Measurements from ENCODE around the gene ANK2. TPM values are rescaled to one million over a fixed set of nuclear protein-coding genes. Genes with fewer than 3 reads are reported as not detected.

ANK2 gene
- total RNA-seq, 1 experiment from 2014 or later, result 5.6 TPM

DNA sequence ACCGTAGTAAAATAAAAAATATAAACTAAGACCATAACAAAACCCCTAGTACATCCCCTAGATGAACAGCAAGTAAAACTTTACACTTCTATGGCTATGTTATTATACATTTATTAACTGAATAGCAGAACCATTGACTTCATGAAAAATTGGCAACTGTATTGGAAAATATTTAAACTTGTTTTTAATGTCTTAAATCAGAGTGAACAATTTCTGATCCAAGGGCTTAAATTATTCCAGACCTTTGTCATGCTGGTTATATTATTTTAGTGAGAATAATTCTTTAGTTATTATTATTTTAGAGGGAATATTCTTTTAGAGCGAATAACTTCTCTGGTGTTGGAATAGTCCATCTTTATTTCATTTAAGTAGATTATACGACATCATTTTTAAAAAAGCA lies 265.0 kb downstream of the ANK2 start:
- H3K4me3 ChIP-seq, result no peak overlapping the region
- no peaks in the 10 kb centered on the region for H3K36me3 ChIP-seq
- H3K27me3 ChIP-seq, result no peaks in the 10 kb centered on the region
- DNase-seq, result no peak
- no peaks in the 10 kb centered on the region for H3K9me3 ChIP-seq

- no peaks in the 10 kb centered on the region for H3K27me3 ChIP-seq
- DNase-seq, result no peak
- no peaks in the 10 kb centered on the region for H3K9me3 ChIP-seq
- no peak overlapping the region for H3K4me3 ChIP-seq
- no peaks in the 10 kb centered on the region for H3K36me3 ChIP-seq
Observed at GRCh38 chr4:113316879-113317278, 267.4 kb downstream of the ANK2 start.

GRCh38 chr4:113317523-113317922 lies 268.1 kb downstream of the ANK2 start:
- H3K36me3 ChIP-seq, result no peaks in the 10 kb centered on the region
- no peak overlapping the region for H3K4me3 ChIP-seq

DNA sequence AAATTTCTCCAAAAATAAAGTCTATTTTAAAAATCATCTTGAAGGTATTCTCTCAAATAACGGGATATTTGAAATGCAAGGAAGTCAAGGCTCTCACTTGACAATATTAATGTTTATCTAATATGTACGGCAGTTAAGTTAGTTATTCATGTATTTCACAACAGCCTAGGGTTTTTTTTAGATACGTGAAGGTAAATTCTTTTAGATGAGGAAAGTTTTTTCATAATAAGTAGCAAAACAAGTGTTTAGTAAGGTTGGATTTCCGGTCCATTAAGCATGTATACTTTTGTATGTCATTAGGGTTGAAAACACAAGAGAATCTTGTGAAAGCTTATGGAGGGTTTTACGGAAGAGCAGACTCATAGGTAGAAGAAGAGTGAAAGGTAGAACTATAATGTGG lies 273.3 kb downstream of the ANK2 start:
- H3K9me3 ChIP-seq, result no peaks in the 10 kb centered on the region

More at GRCh38 chr4:113317523-113317922, 268.1 kb downstream of the ANK2 start:
- H3K27me3 ChIP-seq, result no peaks in the 10 kb centered on the region
- H3K9me3 ChIP-seq, result no peaks in the 10 kb centered on the region
- no peak for DNase-seq

DNA sequence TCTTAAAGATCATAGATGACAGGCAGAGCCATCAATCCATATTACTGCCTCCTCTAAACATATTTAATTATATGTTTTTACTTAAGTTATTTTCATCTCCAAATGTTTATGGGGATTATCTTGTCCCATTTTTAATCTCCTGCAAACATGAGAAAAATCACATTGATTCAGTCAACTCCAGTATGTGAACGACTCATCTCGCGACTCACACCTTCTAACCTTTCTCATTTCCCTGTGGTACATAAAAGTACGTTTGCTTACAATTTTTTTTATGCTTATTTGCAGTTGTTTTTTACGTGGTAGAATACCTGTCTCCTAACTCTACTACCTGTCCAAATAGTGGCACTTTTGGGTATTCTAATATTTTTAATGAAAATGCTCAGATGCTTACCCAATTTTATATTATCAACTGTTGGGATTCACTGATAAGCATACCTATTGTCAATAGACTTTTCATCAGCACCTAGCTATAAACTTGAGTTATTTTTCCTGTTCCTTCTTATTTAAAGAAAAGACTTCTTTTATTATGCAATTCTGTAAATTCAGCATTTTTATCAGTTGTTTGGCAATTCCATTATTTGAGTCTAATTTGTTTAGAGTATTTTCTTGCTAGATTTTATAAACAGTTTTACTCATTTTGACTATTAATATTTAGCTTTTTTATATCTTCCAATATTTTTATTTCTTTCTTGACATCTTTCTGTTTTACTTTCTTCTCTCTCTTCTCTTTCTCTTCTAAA lies 276.6 kb downstream of the ANK2 start:
- H3K27me3 ChIP-seq, result no peaks in the 10 kb centered on the region
- H3K36me3 ChIP-seq, result no peaks in the 10 kb centered on the region
- peak; percentile 4 for DNase-seq
- H3K4me3 ChIP-seq, result no peak overlapping the region
- no peaks in the 10 kb centered on the region for H3K9me3 ChIP-seq

More for the DNA sequence above, 273.3 kb downstream of the ANK2 start:
- no peak for DNase-seq
- Histone ChIP-seq H3K27me3 (no peaks in the 10 kb centered on the region), H3K36me3 (no peaks in the 10 kb centered on the region), H3K4me3 (no peak overlapping the region)

GRCh38 chr4:113327494-113327893 lies 278.0 kb downstream of the ANK2 start:
- no peaks in the 10 kb centered on the region for H3K36me3 ChIP-seq
- no peak for DNase-seq
- H3K9me3 ChIP-seq, result no peaks in the 10 kb centered on the region
- H3K27me3 ChIP-seq, result no peaks in the 10 kb centered on the region
- H3K4me3 ChIP-seq, result no peak overlapping the region

DNA sequence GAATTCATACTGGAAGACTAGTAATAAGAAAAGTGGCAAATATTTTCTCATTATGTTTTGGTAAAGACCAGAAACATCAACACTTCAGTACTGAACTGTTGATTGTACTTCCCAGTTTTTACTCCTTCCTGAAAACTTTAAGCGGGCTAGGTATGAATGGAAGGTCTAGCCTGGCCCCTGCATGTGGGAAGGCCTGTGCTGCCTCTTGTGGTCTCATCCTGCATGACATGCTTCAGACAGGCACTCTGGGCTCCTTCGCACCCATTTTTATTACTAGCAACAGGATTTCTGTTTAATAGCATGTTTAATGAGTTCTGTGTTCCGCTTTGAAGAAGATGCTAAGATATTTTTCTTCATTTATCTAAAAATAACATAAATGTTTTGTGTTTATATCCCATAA lies 279.1 kb downstream of the ANK2 start:
- DNase-seq, result no peak

GRCh38 chr4:113330200-113330599 lies 280.7 kb downstream of the ANK2 start:
- H3K36me3 ChIP-seq, result no peaks in the 10 kb centered on the region
- H3K9me3 ChIP-seq, result no peaks in the 10 kb centered on the region

More for the DNA sequence above, 279.1 kb downstream of the ANK2 start:
- no peak overlapping the region for H3K4me3 ChIP-seq
- no peaks in the 10 kb centered on the region for H3K9me3 ChIP-seq
- no peaks in the 10 kb centered on the region for H3K27me3 ChIP-seq
- H3K36me3 ChIP-seq, result no peaks in the 10 kb centered on the region

DNA sequence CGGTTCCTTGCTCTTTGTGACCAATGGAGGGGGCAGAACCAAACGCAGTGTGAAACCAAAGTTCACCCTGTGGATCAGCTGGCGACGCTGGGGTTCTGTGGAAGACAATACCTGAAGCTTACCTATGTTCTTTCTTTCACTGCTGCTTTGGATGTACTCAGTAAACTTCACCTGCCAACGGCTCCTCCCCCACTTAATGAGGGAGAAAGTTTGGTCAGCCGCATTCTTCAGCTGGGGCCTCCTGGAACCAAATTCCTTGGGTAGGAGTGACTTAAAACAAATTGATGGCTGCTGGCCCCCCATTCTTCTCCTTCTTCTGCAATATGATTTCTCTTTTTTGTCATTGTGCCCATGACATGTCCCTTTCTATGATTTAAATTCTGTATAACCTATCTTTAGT lies 282.4 kb downstream of the ANK2 start:
- no peaks in the 10 kb centered on the region for H3K27me3 ChIP-seq
- H3K36me3 ChIP-seq, result no peaks in the 10 kb centered on the region
- no peaks in the 10 kb centered on the region for H3K9me3 ChIP-seq
- no peak overlapping the region for H3K4me3 ChIP-seq
- DNase-seq, result no peak

More at GRCh38 chr4:113330200-113330599, 280.7 kb downstream of the ANK2 start:
- Histone ChIP-seq H3K27me3 (no peaks in the 10 kb centered on the region), H3K4me3 (no peak overlapping the region)
- no peak for DNase-seq

- Histone ChIP-seq H3K27me3 (no peaks in the 10 kb centered on the region), H3K9me3 (no peaks in the 10 kb centered on the region), H3K4me3 (no peak overlapping the region), H3K36me3 (no peaks in the 10 kb centered on the region)
- no peak for DNase-seq
Observed at GRCh38 chr4:113332701-113333100, 283.2 kb downstream of the ANK2 start.

DNA sequence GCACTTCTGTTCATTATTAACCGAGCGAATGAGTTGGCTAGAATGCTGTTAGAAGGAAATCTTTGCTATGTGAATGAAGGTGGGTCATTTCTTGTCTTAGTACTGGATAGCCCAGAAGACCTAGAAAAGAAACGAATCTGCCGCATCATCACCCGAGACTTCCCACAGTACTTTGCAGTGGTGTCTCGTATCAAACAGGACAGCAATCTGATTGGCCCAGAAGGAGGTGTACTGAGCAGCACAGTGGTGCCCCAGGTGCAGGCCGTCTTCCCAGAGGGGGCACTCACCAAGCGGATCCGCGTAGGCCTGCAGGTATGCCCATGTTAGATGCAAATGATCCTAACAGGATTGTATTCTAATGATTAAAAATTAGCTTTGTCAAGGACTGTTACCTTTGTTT lies 286.3 kb downstream of the ANK2 start:
- no peaks in the 10 kb centered on the region for H3K9me3 ChIP-seq
- no peaks in the 10 kb centered on the region for H3K36me3 ChIP-seq
- H3K4me3 ChIP-seq, result no peak overlapping the region
- no peaks in the 10 kb centered on the region for H3K27me3 ChIP-seq
- DNase-seq, result no peak

DNA sequence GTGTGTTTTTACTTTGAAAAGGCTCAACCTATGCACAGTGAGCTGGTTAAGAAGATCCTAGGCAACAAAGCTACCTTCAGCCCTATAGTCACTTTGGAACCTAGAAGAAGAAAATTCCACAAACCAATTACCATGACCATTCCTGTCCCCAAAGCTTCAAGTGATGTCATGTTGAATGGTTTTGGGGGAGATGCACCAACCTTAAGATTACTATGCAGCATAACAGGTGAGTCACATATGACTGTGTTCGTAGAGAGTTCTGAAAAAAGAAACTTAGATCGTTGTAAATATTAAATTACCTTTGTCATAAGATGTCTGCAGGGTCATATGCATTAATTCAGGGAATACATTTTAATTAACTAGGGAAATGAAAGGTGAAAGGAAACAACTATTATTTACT lies 287.1 kb downstream of the ANK2 start:
- no peaks in the 10 kb centered on the region for H3K36me3 ChIP-seq
- H3K4me3 ChIP-seq, result no peak overlapping the region
- no peaks in the 10 kb centered on the region for H3K27me3 ChIP-seq
- no peak for DNase-seq
- H3K9me3 ChIP-seq, result no peaks in the 10 kb centered on the region

- no peak overlapping the region for H3K4me3 ChIP-seq
- DNase-seq, result no peak
- H3K9me3 ChIP-seq, result no peaks in the 10 kb centered on the region
- no peaks in the 10 kb centered on the region for H3K27me3 ChIP-seq
- no peaks in the 10 kb centered on the region for H3K36me3 ChIP-seq
Observed at GRCh38 chr4:113339430-113339813, 290.0 kb downstream of the ANK2 start.

- H3K27me3 ChIP-seq, result no peaks in the 10 kb centered on the region
- no peak for DNase-seq
- no peaks in the 10 kb centered on the region for H3K36me3 ChIP-seq
- no peaks in the 10 kb centered on the region for H3K9me3 ChIP-seq
- H3K4me3 ChIP-seq, result no peak overlapping the region
Observed at GRCh38 chr4:113344100-113344499, 294.6 kb downstream of the ANK2 start.

DNA sequence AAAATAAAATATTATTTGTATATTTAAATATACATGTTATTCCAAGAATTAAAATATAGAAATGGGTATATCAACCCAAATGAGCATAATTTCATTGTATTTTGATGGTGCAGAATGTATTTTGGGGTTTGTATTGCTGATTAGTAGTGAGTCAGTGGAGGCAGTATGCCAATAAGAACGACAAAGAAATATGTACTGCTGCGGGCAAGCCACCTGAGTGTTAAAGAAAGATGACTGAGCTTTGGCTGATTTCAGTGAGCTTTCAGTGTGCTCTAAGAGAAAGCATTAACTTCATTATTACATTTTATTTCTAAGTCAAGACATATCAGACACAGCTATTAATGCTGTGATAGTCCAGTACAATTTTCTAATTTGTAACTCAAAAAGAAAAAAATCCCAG lies 297.8 kb downstream of the ANK2 start:
- Histone ChIP-seq H3K4me3 (no peak overlapping the region), H3K9me3 (no peaks in the 10 kb centered on the region), H3K27me3 (no peaks in the 10 kb centered on the region), H3K36me3 (no peaks in the 10 kb centered on the region)
- no peak for DNase-seq

DNA sequence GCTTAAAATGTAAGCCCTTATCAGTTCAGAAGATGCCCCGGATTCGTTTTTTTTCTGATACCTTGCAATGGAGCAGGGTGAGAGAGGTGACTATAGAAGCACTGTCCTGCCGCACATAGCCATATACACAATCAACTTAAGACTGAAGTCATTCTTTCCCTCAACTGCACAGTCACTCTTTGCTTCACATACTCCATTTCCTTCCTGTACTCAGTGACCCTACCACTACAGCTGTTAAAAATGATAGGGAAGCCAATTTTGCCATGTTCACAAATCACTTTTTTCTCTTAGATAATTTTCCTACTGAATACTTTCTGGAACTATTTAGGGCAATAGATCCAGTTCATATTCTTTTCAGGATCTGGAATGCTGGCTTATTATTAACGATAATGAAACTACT lies 300.0 kb downstream of the ANK2 start:
- H3K36me3 ChIP-seq, result no peaks in the 10 kb centered on the region
- no peaks in the 10 kb centered on the region for H3K9me3 ChIP-seq

GRCh38 chr4:113350576-113350975 lies 301.1 kb downstream of the ANK2 start:
- no peaks in the 10 kb centered on the region for H3K9me3 ChIP-seq
- no peaks in the 10 kb centered on the region for H3K27me3 ChIP-seq
- no peak overlapping the region for H3K4me3 ChIP-seq
- no peaks in the 10 kb centered on the region for H3K36me3 ChIP-seq
- DNase-seq, result no peak

More for the DNA sequence above, 300.0 kb downstream of the ANK2 start:
- H3K27me3 ChIP-seq, result no peaks in the 10 kb centered on the region
- H3K4me3 ChIP-seq, result no peak overlapping the region
- DNase-seq, result no peak

DNA sequence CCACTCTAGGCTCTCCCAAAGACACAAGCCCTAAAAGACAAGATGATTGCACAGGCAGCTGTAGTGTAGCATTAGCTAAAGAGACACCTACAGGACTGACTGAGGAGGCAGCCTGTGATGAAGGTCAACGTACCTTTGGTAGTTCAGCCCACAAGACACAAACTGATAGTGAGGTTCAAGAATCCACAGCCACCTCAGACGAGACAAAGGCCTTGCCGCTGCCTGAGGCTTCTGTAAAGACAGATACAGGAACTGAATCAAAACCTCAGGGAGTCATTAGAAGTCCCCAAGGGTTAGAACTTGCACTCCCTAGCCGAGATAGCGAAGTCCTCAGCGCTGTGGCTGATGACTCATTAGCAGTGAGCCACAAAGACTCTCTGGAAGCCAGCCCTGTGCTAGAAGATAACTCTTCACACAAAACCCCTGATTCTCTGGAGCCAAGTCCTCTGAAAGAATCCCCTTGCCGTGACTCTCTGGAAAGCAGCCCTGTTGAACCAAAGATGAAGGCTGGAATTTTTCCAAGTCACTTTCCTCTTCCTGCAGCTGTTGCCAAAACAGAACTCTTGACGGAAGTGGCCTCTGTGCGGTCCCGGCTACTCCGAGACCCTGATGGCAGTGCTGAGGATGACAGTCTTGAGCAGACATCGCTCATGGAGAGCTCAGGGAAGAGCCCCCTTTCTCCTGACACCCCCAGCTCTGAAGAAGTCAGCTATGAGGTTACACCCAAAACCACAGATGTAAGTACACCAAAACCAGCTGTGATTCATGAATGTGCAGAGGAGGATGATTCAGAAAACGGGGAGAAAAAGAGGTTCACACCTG lies 306.3 kb downstream of the ANK2 start:
- Histone ChIP-seq H3K27me3 (no peaks in the 10 kb centered on the region), H3K9me3 (no peaks in the 10 kb centered on the region), H3K4me3 (no peak overlapping the region), H3K36me3 (no peaks in the 10 kb centered on the region)
- DNase-seq, result peak; percentile 57
